Measurements from ENCODE around the gene LEFTY2. TPM values are rescaled to one million over a fixed set of nuclear protein-coding genes. Genes with fewer than 3 reads are reported as not detected.

LEFTY2 gene
- total RNA-seq, 6 experiments from 2014 or later: 0.31 TPM; not detected in 5

- DNase-seq (no peak), ATAC-seq (no peak)
- Histone ChIP-seq H3K9me3 (no peaks in the 10 kb centered on the region), H3K27ac (no peak overlapping the region), H3K36me3 (no peaks in the 10 kb centered on the region), H3K4me1 (peaks cover 0 to 8% (median 2%) of the 10 kb centered on the region in 4 donors), H3K27me3 (no peaks in the 10 kb centered on the region), H3K4me3 (no peak overlapping the region)
- TF ChIP-seq CTCF (IDR thresholded peaks at IDR 0.05) (no peak), POLR2A (IDR thresholded peaks at IDR 0.05) (no peak)
- intact Hi-C loops (cut with DNase I): no loop called here
- 85% methylated on average over 2 of the region's 2 CpGs for WGBS (ENCODE audit: insufficient coverage, low coverage, low lambda C conversion rate, missing lambda C conversion rate)
Observed at GRCh38 chr1:225908773-225909172, 32.2 kb downstream of the LEFTY2 start.

GRCh38 chr1:225908013-225908640 is 32.9 kb downstream of the LEFTY2 start:
- peak in 3 of 4 donors; percentile 33 to 74 (median 34) for ATAC-seq
- H3K4me3 ChIP-seq: no peak overlapping the region
- 61% methylated on average over 3 of the region's 5 CpGs for WGBS (ENCODE audit: insufficient coverage, low coverage, low lambda C conversion rate, missing lambda C conversion rate)
- no peaks in the 10 kb centered on the region for H3K27me3 ChIP-seq
- TF ChIP-seq CTCF (IDR thresholded peaks at IDR 0.05) (no peak), POLR2A (IDR thresholded peaks at IDR 0.05) (no peak)
- no peaks in the 10 kb centered on the region for H3K9me3 ChIP-seq
- intact Hi-C loops (cut with DNase I): no loop called here
- H3K27ac ChIP-seq: no peak overlapping the region
- H3K36me3 ChIP-seq: no peaks in the 10 kb centered on the region
- DNase-seq: peak in 2 of 3 donors; percentile 37 to 63
- H3K4me1 ChIP-seq: peaks cover 0 to 8% (median 2%) of the 10 kb centered on the region in 4 donors

GRCh38 chr1:225907341-225907740 is 33.7 kb downstream of the LEFTY2 start:
- peaks cover 0 to 8% (median 2%) of the 10 kb centered on the region in 4 donors for H3K4me1 ChIP-seq
- no CpG with 5 or more reads among the region's 7 CpGs for WGBS (ENCODE audit: insufficient coverage, low coverage, low lambda C conversion rate, missing lambda C conversion rate)
- no peak for TF ChIP-seq CTCF (IDR thresholded peaks at IDR 0.05)
- intact Hi-C loops (cut with DNase I): no loop called here
- no peak for ATAC-seq
- no peaks in the 10 kb centered on the region for H3K27me3 ChIP-seq
- no peak overlapping the region for H3K4me3 ChIP-seq
- peak in 1 of 3 donors; percentile 34 for DNase-seq
- H3K27ac ChIP-seq: no peak overlapping the region
- H3K9me3 ChIP-seq: no peaks in the 10 kb centered on the region
- H3K36me3 ChIP-seq: no peaks in the 10 kb centered on the region

- WGBS (ENCODE audit: insufficient coverage, low coverage, low lambda C conversion rate, missing lambda C conversion rate): 83% methylated on average over 1 of the region's 6 CpGs
- intact Hi-C loops (cut with DNase I): no loop called here
- H3K9me3 ChIP-seq: no peaks in the 10 kb centered on the region
- peak in 1 of 3 donors; percentile 16 for DNase-seq
- no peaks in the 10 kb centered on the region for H3K27me3 ChIP-seq
- no peak for ATAC-seq
- peaks cover 0 to 6% (median 2%) of the 10 kb centered on the region in 4 donors for H3K4me1 ChIP-seq
- H3K27ac ChIP-seq: no peak overlapping the region
- TF ChIP-seq CTCF (IDR thresholded peaks at IDR 0.05) (no peak), POLR2A (IDR thresholded peaks at IDR 0.05) (no peak)
- no peak overlapping the region for H3K4me3 ChIP-seq
- no peaks in the 10 kb centered on the region for H3K36me3 ChIP-seq
Observed at GRCh38 chr1:225906467-225906866, 34.6 kb downstream of the LEFTY2 start.
